Measurements from ENCODE around the gene CCDC93.

CCDC93 gene, protein sequence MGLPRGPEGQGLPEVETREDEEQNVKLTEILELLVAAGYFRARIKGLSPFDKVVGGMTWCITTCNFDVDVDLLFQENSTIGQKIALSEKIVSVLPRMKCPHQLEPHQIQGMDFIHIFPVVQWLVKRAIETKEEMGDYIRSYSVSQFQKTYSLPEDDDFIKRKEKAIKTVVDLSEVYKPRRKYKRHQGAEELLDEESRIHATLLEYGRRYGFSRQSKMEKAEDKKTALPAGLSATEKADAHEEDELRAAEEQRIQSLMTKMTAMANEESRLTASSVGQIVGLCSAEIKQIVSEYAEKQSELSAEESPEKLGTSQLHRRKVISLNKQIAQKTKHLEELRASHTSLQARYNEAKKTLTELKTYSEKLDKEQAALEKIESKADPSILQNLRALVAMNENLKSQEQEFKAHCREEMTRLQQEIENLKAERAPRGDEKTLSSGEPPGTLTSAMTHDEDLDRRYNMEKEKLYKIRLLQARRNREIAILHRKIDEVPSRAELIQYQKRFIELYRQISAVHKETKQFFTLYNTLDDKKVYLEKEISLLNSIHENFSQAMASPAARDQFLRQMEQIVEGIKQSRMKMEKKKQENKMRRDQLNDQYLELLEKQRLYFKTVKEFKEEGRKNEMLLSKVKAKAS

GRCh38 chr2:118013724-118014491 is at the start of gene CCDC93:
Gene CCDC93, minus strand, starts transcription at chr2:118014070. Its CDS starts 75 bp downstream, at chr2:118013995.
- peak; percentile 36 to 72 for DNase-seq

DNA sequence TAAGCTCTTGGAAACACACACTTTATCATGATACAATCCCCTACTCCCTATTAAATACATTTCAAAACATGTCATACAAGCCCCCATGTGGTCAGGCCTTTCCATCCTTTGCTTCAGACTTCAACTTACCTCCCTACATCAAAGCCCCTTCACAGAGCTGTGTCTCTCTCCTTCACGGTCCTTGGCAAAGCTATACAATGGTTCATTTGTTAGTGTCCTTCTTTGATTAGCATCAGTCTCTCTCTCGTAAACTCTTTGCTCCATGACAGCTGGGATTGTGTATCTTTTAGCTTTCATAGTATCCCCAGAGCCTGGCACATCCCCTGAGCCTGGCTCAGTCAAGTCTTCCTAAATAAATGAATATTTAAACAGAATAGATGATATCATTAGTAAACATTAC is 48.8 kb upstream of the CCDC93 start:
- no peak for DNase-seq

GRCh38 chr2:118062048-118062447 is 48.2 kb upstream of the CCDC93 start:
- DNase-seq = no peak

DNA sequence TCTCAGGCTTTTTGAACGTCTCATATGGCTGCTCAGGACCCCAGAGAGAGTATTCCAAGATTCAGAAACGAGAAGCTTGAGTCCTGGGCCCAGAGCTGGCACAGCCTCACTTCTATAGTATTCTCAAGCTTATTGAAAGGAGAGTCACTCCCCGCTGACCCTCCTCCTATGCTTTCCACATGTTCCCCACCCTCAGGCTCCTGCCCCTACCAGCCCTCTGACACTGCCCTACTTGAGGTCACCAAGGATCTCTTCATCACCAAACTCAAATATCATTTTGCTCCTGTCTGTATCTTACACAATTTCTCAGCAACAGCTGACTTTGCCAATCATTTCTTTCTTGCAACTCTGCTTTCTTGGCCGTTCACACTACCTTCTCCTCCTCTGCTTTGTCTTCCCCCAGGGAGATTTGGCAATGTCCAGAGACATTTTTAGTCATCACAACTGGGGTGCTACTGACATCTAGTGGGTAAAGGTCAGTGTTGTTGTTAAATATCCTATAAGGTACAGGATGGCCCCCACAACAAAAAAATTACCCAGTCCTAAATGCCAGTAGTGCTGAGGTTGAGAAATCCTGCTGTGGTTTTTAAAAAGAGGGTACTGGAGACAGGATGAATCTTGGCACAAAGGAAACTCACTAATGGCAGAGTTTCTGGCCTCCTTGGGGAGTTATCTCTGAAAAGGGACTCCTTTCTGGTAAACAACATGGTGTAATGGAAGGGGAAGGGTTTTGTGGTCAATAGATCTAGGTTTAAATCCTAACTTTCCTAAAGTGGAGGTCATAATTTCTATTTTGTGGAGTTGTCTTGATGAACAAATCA is 47.5 kb upstream of the CCDC93 start:
- peak; percentile 11 to 36 for DNase-seq

DNA sequence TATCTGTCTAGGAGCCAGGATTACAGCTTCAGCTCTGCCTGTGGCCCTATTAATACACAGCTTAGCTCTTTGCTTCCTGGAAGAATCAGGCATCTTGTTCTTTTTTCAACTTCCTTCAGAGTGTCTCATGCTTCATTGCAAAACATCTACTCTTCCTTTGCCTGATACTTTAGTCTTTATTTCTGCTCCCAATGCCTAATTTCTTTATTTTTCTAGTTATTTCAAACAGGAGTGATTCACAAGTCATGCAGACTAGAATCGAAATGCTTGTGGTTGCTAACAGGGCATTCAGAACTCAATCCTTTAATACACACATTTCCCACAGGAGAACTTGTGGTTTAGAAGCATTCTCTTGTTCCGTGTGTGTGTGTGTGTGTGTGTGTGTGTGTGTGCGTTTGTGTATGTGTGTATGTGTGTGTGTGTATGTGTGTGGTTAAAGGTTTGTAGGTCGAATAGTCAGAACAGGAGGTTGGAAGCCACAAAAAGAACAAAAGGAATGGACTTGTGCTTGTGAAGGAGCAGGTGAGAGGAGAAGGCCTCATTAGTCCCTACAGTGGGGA is 46.1 kb upstream of the CCDC93 start:
- no peak for DNase-seq

DNA sequence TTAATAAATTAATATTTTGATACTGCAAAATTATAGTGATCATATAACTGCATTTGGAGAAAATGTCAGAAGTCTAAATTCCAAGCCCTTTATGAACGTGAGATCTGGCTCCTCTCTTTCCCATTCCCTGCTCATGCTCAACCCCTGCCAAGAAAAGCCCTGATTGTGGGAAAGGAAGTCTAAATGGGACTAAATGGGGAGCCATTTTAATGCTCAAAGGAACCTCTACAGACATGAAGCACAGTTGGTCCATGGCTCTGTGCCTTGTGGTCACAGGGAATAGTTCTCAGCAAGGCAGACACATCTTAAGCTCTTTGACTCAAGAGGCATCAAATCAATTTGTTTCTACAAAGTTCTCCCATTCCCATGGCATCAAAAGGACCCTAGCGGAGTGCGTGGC is 45.1 kb upstream of the CCDC93 start:
- DNase-seq = no peak

DNA sequence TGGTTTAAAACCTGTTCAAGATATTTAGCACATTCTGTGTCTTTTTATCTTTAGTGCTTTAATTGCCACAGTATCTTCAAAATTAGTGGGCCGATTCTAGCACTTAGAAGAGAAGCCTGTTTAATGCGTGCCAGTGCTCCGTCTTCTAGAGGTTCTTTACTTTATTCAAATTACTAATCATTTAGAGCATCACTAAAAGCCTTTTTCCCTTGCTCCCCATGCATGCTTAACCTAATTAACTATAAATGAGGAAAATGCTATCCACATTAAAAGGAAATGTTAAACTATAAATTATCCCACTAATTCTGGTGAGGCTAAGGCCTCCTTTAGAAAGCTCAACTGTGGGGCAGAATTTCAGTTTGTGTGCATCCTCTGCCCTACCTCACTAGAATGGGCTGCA is 42.9 kb upstream of the CCDC93 start:
- DNase-seq = no peak

DNA sequence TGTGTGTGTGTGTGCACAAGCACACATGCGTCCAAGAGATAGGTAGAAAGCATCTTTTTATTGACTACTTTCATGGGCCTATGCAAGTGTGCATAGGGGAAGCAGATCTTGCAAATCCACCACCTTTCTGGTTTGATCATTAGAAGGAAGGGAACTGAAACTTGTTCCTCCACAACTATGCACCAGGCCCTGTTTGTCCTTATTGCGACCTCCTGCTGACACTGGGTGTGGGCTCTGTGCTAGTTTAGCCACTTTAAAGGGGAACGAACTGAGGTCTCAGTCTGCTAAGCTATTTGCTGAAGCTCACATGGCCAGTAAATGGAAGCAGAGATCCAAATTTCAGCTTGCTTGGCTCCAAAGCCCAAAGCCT is 42.3 kb upstream of the CCDC93 start:
- no peak for DNase-seq

DNA sequence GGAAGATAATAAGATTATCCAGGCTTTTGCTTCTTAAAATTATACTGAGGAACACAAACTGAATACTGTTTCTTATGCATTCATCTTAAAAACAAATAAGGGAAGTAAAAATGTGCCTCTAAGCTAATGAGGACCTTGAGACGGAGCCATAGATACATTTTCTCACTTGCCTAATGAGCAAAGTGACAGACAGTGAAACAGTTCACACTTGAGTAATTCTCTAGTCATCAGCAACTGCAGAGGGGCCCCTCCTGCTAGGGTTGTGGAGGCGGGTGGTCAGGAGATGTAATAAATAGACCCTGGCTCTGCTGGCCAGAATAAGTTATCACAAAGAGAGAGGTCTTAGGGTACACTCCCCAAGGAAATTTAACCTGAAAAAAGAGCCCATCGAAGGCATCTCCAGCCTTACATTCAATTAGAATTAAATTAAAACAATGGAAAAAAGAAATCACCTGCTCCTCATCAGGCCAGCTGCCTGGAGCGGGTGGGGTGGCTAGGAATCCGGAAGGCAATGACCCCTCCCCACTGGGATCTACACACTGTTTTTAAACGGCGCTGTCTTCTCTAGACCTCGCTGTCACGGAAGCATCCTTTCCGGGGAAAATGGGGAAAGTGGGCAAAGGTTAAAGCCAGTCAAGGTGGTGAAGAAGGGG is 41.8 kb upstream of the CCDC93 start:
- DNase-seq = no peak

GRCh38 chr2:118054213-118055008 is 40.5 kb upstream of the CCDC93 start:
- no peak for DNase-seq

GRCh38 chr2:118053681-118054080 is 39.8 kb upstream of the CCDC93 start:
- DNase-seq = peak; percentile 44 to 50

DNA sequence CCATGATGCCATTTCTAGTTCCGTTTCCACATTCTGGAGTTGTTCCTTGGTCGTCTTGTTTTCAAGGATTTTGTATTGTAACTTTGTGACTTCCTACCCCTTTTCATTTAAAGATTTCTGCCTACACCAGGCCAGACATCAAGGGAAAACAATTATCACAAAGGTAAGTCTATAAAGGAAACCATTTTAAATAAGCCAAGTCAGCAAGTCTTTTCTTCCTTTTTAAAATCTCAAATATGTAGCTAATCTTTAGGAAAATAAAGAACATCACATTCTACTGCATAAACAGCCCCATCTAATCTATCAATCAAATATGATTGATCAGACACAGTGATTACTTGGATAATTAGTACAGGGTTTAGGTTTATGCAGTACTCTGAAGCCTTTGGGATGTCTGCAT is 38.6 kb upstream of the CCDC93 start:
- DNase-seq = no peak

- no peak for DNase-seq
These were observed 38.0 kb upstream of the CCDC93 start for GRCh38 chr2:118051826-118052358.

GRCh38 chr2:118050974-118051373 is 37.1 kb upstream of the CCDC93 start:
- no peak for DNase-seq

DNA sequence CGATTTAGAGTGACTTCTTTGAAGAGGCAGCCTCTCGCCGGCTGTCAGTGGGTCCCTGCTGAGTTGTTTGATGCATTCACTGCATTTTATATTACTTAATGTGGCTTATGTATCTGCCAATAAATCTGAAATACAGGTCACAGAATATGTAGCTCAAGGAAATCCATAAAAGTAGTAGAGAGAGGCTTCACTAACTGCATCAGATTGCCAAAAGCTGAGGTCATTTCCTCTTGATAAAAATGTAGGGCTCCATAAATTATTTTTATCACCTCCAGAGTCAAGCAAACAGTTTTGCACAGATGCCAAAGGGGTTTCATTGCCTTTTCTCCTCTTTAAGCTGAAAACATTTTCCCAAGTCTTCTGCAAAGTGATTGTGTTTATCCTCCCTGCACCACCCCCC is 36.5 kb upstream of the CCDC93 start:
- no peak for DNase-seq

DNA sequence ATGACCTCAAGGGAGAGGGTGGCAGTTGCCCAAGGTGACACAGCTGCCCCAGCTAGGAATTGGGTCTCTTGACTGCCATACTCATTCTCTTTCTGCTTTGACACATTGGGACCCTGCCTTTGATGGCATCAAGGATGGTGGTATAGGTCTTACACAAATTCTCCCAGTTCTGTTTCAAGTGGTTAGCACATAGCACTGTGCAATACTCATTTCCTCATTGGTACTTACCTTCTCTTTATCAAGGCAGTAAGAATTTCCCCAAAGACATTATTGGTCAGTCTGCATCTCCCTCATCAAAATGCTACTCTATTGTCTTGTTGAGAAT is 35.9 kb upstream of the CCDC93 start:
- no peak for DNase-seq

DNA sequence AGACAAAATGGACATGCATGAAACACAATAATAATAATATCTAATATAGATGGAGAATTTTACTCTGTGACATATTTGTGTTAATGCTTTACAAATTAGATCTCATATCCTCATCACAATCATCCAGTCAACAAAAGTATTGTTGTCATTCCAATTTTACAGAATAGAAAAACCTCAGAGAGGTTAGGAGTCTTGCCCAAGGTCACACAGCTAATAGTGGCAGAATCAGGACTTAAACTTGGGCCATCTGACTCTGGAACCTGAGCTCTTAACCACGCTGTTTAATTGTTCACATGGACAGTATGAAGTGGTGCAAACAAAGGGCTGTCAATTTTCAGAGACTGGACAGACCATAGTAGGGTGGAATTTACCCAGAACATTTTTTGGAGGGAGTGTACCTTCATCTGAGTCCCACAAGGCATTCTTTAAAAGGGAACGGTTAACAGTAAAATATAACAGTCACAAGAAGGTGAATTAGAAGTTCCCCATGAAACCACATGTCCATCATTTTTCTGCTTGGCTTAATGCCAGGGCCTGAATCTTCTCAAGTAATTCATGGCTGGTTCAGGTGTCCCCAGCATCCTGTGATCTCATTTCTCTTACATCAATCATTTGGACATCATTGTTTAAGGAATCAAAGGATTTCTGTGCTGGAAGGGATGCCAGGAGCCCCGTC is 35.4 kb upstream of the CCDC93 start:
- DNase-seq = peak in 1 of 2 experiments; percentile 4

DNA sequence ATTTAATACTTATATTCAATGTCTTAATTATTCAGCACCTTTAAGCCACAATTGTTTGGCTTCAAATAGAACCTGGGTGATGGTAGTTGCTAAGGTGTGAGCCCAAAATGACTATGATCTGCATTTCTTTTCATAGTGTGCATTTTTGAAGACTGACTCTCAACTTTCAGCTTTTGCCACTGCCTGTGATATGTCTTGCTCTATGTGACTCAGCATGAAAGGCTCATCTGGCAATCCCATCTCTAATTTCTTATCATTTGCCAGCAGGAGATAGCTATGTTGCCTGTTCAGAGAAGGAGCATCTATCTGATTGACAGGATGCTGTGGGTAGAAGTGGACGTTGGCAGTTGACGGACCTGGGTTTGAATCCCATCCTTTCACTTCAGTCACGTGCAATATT is 34.5 kb upstream of the CCDC93 start:
- no peak for DNase-seq

- DNase-seq = no peak
These were observed 33.5 kb upstream of the CCDC93 start for GRCh38 chr2:118047380-118047826.

DNA sequence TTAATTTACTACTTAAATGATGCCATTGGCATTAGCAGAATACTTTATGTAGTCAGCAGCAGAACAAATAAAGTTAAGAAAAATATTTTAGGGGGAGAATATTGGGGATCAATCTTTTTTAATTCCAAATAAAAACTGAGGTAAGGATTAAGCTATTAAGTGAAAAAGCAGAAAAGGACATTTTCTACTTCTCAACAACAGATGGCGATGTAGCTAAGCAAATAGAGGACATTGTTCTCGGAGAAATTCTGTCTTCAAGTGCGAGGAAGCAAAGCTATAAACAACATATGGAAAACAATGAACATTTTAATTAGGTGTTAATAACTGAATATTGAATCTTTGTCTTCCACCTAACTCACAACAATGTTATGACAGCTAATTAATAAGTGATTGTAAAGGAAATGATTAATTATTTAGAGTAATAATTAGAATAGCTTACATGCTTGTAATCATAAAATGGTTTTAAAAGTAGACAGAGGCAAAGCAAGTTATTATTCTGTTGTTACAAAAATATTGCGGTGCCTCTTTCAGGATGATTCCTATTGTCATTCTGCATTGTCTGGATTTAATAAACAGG is 32.9 kb upstream of the CCDC93 start:
- DNase-seq = peak; percentile 16 to 47

Data from NCI-H524 (cell line).